NCI-H1930 (cell line): ENCODE measurements around the gene RAB4A.
A peak's percentile ranks its signal among the peaks of the same experiment; 100 is the strongest.

Experiments
- DNase-seq, 2 experiments: peaks; one replicate each; lab custom pipeline; 2025; lab: John Stamatoyannopoulos, UW

Gene RAB4A

GRCh38 chr1:229244091-229244490 is 26.8 kb upstream of the RAB4A start:
- DNase-seq: no peak

GRCh38 chr1:229247871-229248270 is 23.0 kb upstream of the RAB4A start:
- no peak for DNase-seq

- no peak for DNase-seq
These were observed 21.8 kb upstream of the RAB4A start for GRCh38 chr1:229248821-229249817.

- no peak for DNase-seq
These were observed 20.9 kb upstream of the RAB4A start for GRCh38 chr1:229249854-229250644.

GRCh38 chr1:229251185-229251584 is 19.7 kb upstream of the RAB4A start:
- DNase-seq: no peak

- DNase-seq: no peak
These were observed 18.5 kb upstream of the RAB4A start for GRCh38 chr1:229252228-229252984.

GRCh38 chr1:229253151-229253974 is 17.5 kb upstream of the RAB4A start:
- no peak for DNase-seq

- DNase-seq: peak in 1 of 2 experiments; percentile 22
These were observed 15.9 kb upstream of the RAB4A start for GRCh38 chr1:229254910-229255541.

GRCh38 chr1:229258031-229258756 is 12.7 kb upstream of the RAB4A start:
- DNase-seq: peak in 1 of 2 experiments; percentile 48

- DNase-seq: no peak
These were observed 12.2 kb upstream of the RAB4A start for GRCh38 chr1:229258757-229259060.

GRCh38 chr1:229260297-229260696 is 10.6 kb upstream of the RAB4A start:
- no peak for DNase-seq

GRCh38 chr1:229262239-229262638 is 8.7 kb upstream of the RAB4A start:
- no peak for DNase-seq

- DNase-seq: no peak
These were observed 7.7 kb upstream of the RAB4A start for GRCh38 chr1:229263254-229263653.

- no peak for DNase-seq
These were observed 6.8 kb upstream of the RAB4A start for GRCh38 chr1:229264068-229264467.

GRCh38 chr1:229264487-229264886 is 6.4 kb upstream of the RAB4A start:
- DNase-seq: no peak

GRCh38 chr1:229266274-229266673 is 4.6 kb upstream of the RAB4A start:
- DNase-seq: no peak

GRCh38 chr1:229266832-229267500 is 3.9 kb upstream of the RAB4A start:
- no peak for DNase-seq

- DNase-seq: no peak
These were observed 2.4 kb upstream of the RAB4A start for GRCh38 chr1:229268505-229268904.

GRCh38 chr1:229271448-229272159 is 693 bp downstream of the RAB4A start:
- DNase-seq: no peak
